Measurements from ENCODE around the gene ZNF581.

The ZNF581 gene

GRCh38 chr19:55668603-55669348 lies 25.3 kb downstream of the ZNF581 start:
- DNase-seq: no peak

- no peak for DNase-seq
These were observed 26.2 kb downstream of the ZNF581 start for GRCh38 chr19:55669418-55670279.

- no peak for DNase-seq
These were observed 27.0 kb downstream of the ZNF581 start for GRCh38 chr19:55670280-55671053.

- DNase-seq: no peak
These were observed 27.6 kb downstream of the ZNF581 start for GRCh38 chr19:55671054-55671378.

GRCh38 chr19:55672418-55672817 lies 29.0 kb downstream of the ZNF581 start:
- no peak for DNase-seq

- DNase-seq: no peak
These were observed 30.0 kb downstream of the ZNF581 start for GRCh38 chr19:55673465-55673864.

GRCh38 chr19:55673889-55674288 lies 30.4 kb downstream of the ZNF581 start:
- no peak for DNase-seq

GRCh38 chr19:55674459-55674840 lies 31.0 kb downstream of the ZNF581 start:
- no peak for DNase-seq

- peak; percentile 93 for DNase-seq
These were observed 31.6 kb downstream of the ZNF581 start, which contains the start of gene EPN1 for GRCh38 chr19:55674841-55675660. EPN1 (plus strand) TSS chr19:55675226; CDS start chr19:55678628, 3,402 bp downstream.

GRCh38 chr19:55675661-55676354 lies 32.4 kb downstream of the ZNF581 start:
- DNase-seq: no peak

- no peak for DNase-seq
These were observed 32.9 kb downstream of the ZNF581 start for GRCh38 chr19:55676383-55676782.

GRCh38 chr19:55676889-55677505 lies 33.5 kb downstream of the ZNF581 start:
- no peak for DNase-seq

GRCh38 chr19:55677572-55678028 lies 34.2 kb downstream of the ZNF581 start:
- no peak for DNase-seq

GRCh38 chr19:55678121-55678671 lies 34.7 kb downstream of the ZNF581 start:
- DNase-seq: no peak

GRCh38 chr19:55679343-55680257 lies 36.2 kb downstream of the ZNF581 start:
- no peak for DNase-seq

GRCh38 chr19:55680339-55681130 lies 37.1 kb downstream of the ZNF581 start:
- DNase-seq: no peak

GRCh38 chr19:55681131-55682092 lies 38.0 kb downstream of the ZNF581 start:
- DNase-seq: no peak

Measured in NCI-H446 treated with DMSO at 0.1 percent for 48 hours (cell line).